ENCODE measurements around the gene RAB26.

DNA sequence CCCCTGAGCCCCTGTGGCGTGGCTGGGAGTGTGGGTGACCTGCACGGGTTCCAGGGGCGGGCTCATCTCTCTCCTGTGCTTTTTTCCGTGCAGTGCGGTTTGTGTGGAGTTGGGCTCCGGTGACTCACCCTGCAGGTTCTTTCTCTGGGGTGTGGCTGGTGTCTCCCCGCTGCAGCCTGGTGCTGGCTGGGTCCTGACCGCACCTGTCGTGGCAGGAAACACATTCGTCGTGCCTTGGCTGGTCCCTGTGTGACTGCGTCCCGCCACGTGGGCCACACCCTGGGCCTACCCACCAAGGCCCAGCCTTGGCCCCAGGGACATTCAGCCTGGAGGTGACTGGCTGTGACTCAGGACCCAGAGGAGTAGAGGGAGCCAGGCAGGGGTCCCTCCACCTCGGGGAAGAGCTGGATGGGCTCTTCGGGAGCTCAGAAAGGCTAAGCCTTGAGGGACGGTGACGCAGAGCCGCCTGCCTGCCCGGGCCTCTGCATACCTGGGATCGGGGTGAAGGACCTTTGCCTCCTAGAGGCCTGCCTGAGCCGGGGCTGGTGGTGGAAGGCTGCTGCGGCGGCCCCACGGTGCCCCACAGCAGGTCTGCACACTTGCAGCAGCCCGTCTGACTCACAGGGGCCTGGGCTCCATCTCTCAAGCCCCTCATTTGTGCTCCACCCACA, 14.9 kb downstream of the RAB26 start:
- TF ChIP-seq CTCF (IDR thresholded peaks at IDR 0.05 in 8 of 11, conservative IDR thresholded peaks at IDR 0.05 in 3 of 11): no peak
- no peak for TF ChIP-seq POLR2AphosphoS5 (IDR thresholded peaks at IDR 0.05)
